Rectal smooth muscle tissue (tissue), 1 donor: Measurements from ENCODE around the gene RBMX.

Experiments used
- H3K27ac ChIP-seq: one replicate; pipeline ENCODE4 v1.7.0; 2013; ENCODE audit warnings: low read depth, low read length, inconsistent platforms
- H3K27me3 ChIP-seq: one replicate; pipeline ENCODE4 v1.7.0; 2013; ENCODE audit warnings: low read length; ENCODE audit not compliant: control insufficient read depth, insufficient read depth
- H3K36me3 ChIP-seq: one replicate; pipeline ENCODE4 v1.7.0; 2013; ENCODE audit warnings: low read length; ENCODE audit not compliant: control insufficient read depth, insufficient read depth
- H3K4me1 ChIP-seq: one replicate; pipeline ENCODE4 v1.7.0; 2013; ENCODE audit warnings: low read length; ENCODE audit not compliant: control insufficient read depth, insufficient read depth
- H3K4me3 ChIP-seq: one replicate; pipeline ENCODE4 v1.7.0; 2013; ENCODE audit warnings: low read length
- H3K9ac ChIP-seq: one replicate; pipeline ENCODE4 v1.7.0; 2013; ENCODE audit warnings: low read length

The RBMX gene

GRCh38 chrX:136856551-136856950, 24.0 kb downstream of the RBMX start:
- Histone ChIP-seq H3K9ac (no peak overlapping the region), H3K27ac (no peak overlapping the region), H3K27me3 (no peaks in the 10 kb centered on the region), H3K4me3 (no peak overlapping the region), H3K4me1 (no peaks in the 10 kb centered on the region), H3K36me3 (no peaks in the 10 kb centered on the region)

- no peak overlapping the region for H3K27ac ChIP-seq
- no peaks in the 10 kb centered on the region for H3K4me1 ChIP-seq
- H3K27me3 ChIP-seq, result no peaks in the 10 kb centered on the region
- H3K4me3 ChIP-seq, result no peak overlapping the region
- H3K36me3 ChIP-seq, result no peaks in the 10 kb centered on the region
- H3K9ac ChIP-seq, result no peak overlapping the region
These were observed 24.5 kb downstream of the RBMX start for GRCh38 chrX:136856050-136856449.

GRCh38 chrX:136851526-136851925, 29.0 kb downstream of the RBMX start:
- Histone ChIP-seq H3K36me3 (peaks cover 3% of the 10 kb centered on the region), H3K4me1 (no peaks in the 10 kb centered on the region), H3K27ac (no peak overlapping the region), H3K4me3 (no peak overlapping the region), H3K9ac (no peak overlapping the region), H3K27me3 (no peaks in the 10 kb centered on the region)

DNA sequence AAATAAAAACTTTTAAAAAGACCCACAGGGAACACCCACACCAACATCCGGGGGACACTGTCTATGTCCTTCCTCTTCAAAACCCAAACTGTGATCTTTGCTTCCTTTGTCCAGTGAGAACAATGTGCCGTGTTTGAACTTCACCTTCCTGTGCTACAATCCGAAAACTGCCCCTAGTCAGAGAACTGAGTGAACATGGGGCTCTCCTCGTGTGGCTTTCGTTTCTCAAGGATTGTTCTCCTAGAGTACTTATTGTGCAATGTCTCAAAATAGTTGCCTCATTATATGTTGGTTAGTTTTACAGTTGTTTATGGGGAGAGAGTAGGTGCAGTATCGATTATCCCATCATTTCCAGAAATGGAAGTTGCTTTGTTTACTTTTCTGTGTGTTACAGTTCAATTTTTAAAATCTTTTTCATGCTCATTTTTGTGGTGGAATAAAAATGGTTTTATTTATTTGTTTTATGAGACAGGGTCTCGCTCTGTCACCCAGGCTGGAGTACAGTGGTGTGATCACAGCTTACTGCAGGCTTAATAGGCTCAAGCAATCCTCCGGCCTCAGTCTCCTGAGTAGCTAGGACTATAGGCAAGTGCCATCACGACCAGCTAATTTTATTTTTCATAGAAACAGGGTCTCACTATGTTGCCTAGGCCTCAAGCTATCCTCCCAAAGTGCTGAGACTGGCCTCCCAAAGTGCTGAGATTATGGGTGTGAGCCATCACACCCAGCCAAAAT, 29.9 kb downstream of the RBMX start:
- peaks cover 3% of the 10 kb centered on the region for H3K36me3 ChIP-seq
- H3K4me3 ChIP-seq, result no peak overlapping the region
- no peaks in the 10 kb centered on the region for H3K27me3 ChIP-seq
- no peaks in the 10 kb centered on the region for H3K4me1 ChIP-seq
- H3K27ac ChIP-seq, result no peak overlapping the region
- H3K9ac ChIP-seq, result no peak overlapping the region

DNA sequence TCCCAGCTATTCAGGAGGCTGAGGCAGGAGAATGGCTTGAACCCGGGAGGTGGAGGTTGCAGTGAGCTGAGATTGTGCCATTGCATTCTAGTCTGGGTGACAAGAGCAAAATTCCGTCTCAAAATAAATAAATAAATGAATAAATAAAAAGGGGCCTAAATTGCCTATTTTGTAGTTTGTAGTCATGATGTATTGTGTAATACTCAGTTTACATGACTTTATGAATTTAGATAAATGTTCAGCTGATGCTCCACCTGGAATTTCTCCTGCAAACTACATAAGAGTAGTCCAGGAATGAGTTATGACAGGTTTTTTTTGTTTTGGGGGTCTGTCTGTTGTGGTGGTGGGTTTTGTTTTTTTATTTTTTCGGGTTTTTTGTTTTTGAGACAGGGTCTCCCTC, 31.1 kb downstream of the RBMX start:
- Histone ChIP-seq H3K36me3 (peaks cover 3% of the 10 kb centered on the region), H3K27me3 (no peaks in the 10 kb centered on the region), H3K9ac (no peak overlapping the region), H3K27ac (no peak overlapping the region), H3K4me1 (no peaks in the 10 kb centered on the region), H3K4me3 (no peak overlapping the region)

- Histone ChIP-seq H3K9ac (no peak overlapping the region), H3K27ac (no peak overlapping the region), H3K4me3 (no peak overlapping the region), H3K4me1 (no peaks in the 10 kb centered on the region), H3K36me3 (peaks cover 3% of the 10 kb centered on the region), H3K27me3 (no peaks in the 10 kb centered on the region)
These were observed 32.7 kb downstream of the RBMX start for GRCh38 chrX:136847874-136848273.

DNA sequence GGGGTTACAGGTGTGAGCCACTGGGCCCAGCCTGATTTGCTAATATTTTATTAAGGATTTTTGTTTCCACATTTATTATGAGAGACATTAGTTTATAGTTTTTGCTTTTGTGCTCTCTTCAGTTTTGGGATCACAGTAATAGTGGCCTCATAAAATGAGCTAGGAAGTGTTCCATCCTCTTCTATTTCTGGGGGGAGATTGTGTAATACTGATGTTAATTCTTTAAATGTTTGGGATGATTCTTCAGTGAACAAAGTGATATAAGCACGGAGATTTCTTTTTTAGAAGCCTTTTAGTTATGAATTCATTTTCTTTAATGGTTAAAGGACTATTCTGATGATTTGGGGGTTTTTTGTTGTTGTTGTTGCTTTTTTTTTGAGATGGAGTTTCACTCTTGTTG, 41.3 kb downstream of the RBMX start:
- Histone ChIP-seq H3K4me3 (no peak overlapping the region), H3K27me3 (no peaks in the 10 kb centered on the region), H3K27ac (no peak overlapping the region), H3K4me1 (no peaks in the 10 kb centered on the region), H3K36me3 (no peaks in the 10 kb centered on the region), H3K9ac (no peak overlapping the region)

- Histone ChIP-seq H3K27ac (no peak overlapping the region), H3K9ac (no peak overlapping the region), H3K4me1 (no peaks in the 10 kb centered on the region), H3K4me3 (no peak overlapping the region), H3K27me3 (no peaks in the 10 kb centered on the region), H3K36me3 (no peaks in the 10 kb centered on the region)
These were observed 44.8 kb downstream of the RBMX start for GRCh38 chrX:136835761-136836160.

DNA sequence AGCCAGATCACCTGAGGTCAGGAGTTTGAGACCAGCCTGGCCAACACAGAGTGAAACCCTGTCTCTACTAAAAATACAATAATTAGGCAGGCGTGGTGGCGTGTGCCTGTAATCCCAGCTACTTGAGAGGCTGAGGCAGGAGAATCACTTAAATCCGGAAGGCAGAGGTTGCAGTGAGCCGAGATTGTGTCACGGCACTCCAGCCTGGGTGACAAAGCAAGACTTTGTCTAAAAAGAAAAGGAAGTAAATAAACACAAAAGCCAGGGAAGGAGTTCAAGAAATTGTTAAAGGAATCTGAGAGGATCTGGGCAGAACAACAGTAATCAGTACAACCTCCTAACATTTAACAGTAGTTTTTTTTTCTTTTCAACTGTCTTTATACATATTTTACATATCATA, 51.1 kb downstream of the RBMX start:
- H3K4me3 ChIP-seq, result no peak overlapping the region
- no peak overlapping the region for H3K9ac ChIP-seq
- no peak overlapping the region for H3K27ac ChIP-seq

DNA sequence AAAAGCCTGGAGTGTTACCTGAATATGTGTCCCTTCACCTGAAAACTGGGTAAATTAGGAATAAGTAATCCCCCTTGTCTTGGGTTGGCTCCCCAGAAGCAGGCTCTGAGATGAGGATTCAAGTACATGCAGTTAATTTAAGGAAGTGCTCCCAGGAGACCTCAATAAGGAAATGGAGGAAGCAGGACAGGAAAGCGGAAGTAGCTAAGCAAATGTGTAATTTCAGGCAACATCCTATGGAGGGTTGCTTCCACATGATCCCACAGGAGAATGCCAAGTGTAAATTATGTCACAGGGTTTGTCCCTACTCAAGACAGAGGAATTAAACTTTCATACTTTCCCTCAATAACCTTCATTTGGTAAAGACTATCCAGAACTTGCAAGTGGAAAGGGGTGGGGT, 51.7 kb downstream of the RBMX start:
- no peak overlapping the region for H3K4me3 ChIP-seq
- no peaks in the 10 kb centered on the region for H3K27me3 ChIP-seq
- H3K36me3 ChIP-seq, result no peaks in the 10 kb centered on the region
- no peak overlapping the region for H3K9ac ChIP-seq
- no peaks in the 10 kb centered on the region for H3K4me1 ChIP-seq
- H3K27ac ChIP-seq, result no peak overlapping the region

More for the DNA sequence above, 51.1 kb downstream of the RBMX start:
- H3K27me3 ChIP-seq, result no peaks in the 10 kb centered on the region
- no peaks in the 10 kb centered on the region for H3K4me1 ChIP-seq
- H3K36me3 ChIP-seq, result no peaks in the 10 kb centered on the region

GRCh38 chrX:136827026-136827425, 53.5 kb downstream of the RBMX start:
- no peaks in the 10 kb centered on the region for H3K4me1 ChIP-seq

DNA sequence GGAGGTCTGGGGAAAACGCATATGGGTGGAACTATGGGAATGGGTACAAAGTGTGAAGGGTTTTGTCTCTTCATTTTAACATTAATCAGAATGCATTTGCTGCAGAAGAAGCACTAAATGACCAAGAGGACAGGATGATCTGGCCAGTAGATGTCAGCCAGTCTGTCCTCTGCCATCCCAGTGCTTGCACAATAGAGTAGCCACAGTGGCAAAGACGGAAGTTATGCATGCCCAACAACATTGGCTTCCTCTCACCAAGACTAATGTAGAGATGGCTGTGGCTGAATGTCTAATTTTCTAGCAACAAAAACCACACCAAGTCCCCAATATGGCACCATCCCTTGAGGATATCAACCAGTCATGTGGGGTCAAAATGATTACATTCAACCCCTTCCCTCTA, 54.8 kb downstream of the RBMX start:
- Histone ChIP-seq H3K4me1 (no peaks in the 10 kb centered on the region), H3K27me3 (no peaks in the 10 kb centered on the region), H3K27ac (no peak overlapping the region), H3K36me3 (no peaks in the 10 kb centered on the region), H3K9ac (no peak overlapping the region), H3K4me3 (no peak overlapping the region)

More at GRCh38 chrX:136827026-136827425, 53.5 kb downstream of the RBMX start:
- no peaks in the 10 kb centered on the region for H3K36me3 ChIP-seq
- no peak overlapping the region for H3K4me3 ChIP-seq
- no peak overlapping the region for H3K9ac ChIP-seq
- H3K27me3 ChIP-seq, result no peaks in the 10 kb centered on the region
- no peak overlapping the region for H3K27ac ChIP-seq
